RWPE2 (cell line): ENCODE measurements around the gene SMYD3.

Source experiments
- ATAC-seq: fragments of 200-7000 bp; cut with Tn5 transposase; 3 replicates; pipeline ENCODE4 v1.9.1; 2021; ENCODE audit warnings: low read depth
- DNase-seq: peaks from one replicate; pipeline ENCODE4 v3.0.0-alpha.2; 2020; ENCODE audit warnings: low spot score
- H3K27ac ChIP-seq: fragments of 450-650 bp; 2 replicates; pipeline ENCODE4 v1.5.1; 2017; ENCODE audit warnings: mild to moderate bottlenecking; ENCODE audit not compliant: poor library complexity, severe bottlenecking
- H3K27me3 ChIP-seq: fragments of 250-450 bp; sonication (Bioruptor Pico); 2 replicates; pipeline ENCODE4 v1.5.1; 2021; ENCODE audit warnings: mild to moderate bottlenecking, moderate library complexity; ENCODE audit not compliant: insufficient read depth, poor library complexity, severe bottlenecking
- H3K36me3 ChIP-seq: fragments of 250-450 bp; sonication (Bioruptor Pico); 2 replicates; pipeline ENCODE4 v1.5.1; 2020; ENCODE audit warnings: low read depth, mild to moderate bottlenecking, moderate library complexity
- H3K4me1 ChIP-seq: fragments of 250-450 bp; sonication (Bioruptor Pico); 2 replicates; pipeline ENCODE4 v1.5.1; 2021; ENCODE audit warnings: mild to moderate bottlenecking, moderate library complexity; ENCODE audit not compliant: insufficient read depth, poor library complexity, severe bottlenecking
- H3K4me3 ChIP-seq: fragments of 250-450 bp; sonication (Bioruptor Pico); 2 replicates; pipeline ENCODE4 v1.5.1; 2021; ENCODE audit warnings: mild to moderate bottlenecking, moderate library complexity; ENCODE audit not compliant: severe bottlenecking
- H3K9me3 ChIP-seq: fragments of 250-450 bp; sonication (Bioruptor Pico); 2 replicates; pipeline ENCODE4 v1.5.1; 2021; ENCODE audit warnings: mild to moderate bottlenecking, moderate library complexity; ENCODE audit not compliant: severe bottlenecking
- TF ChIP-seq, protein P1 (sequence below): fragments of 450-650 bp; IDR thresholded peaks from one replicate; pipeline ENCODE4 v1.5.1; 2017; ENCODE audit warnings: mild to moderate bottlenecking, moderate library complexity; ENCODE audit not compliant: poor library complexity, severe bottlenecking

SMYD3 gene

GRCh38 chr1:246081856-246082668 lies 425.0 kb downstream of the SMYD3 start:
- no peaks in the 10 kb centered on the region for H3K36me3 ChIP-seq
- no peaks in the 10 kb centered on the region for H3K27me3 ChIP-seq
- H3K4me1 ChIP-seq = no peaks in the 10 kb centered on the region
- no peak overlapping the region for H3K27ac ChIP-seq
- TF ChIP-seq, protein P1, sequence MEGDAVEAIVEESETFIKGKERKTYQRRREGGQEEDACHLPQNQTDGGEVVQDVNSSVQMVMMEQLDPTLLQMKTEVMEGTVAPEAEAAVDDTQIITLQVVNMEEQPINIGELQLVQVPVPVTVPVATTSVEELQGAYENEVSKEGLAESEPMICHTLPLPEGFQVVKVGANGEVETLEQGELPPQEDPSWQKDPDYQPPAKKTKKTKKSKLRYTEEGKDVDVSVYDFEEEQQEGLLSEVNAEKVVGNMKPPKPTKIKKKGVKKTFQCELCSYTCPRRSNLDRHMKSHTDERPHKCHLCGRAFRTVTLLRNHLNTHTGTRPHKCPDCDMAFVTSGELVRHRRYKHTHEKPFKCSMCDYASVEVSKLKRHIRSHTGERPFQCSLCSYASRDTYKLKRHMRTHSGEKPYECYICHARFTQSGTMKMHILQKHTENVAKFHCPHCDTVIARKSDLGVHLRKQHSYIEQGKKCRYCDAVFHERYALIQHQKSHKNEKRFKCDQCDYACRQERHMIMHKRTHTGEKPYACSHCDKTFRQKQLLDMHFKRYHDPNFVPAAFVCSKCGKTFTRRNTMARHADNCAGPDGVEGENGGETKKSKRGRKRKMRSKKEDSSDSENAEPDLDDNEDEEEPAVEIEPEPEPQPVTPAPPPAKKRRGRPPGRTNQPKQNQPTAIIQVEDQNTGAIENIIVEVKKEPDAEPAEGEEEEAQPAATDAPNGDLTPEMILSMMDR = no peak
- ATAC-seq = no peak
- no peaks in the 10 kb centered on the region for H3K9me3 ChIP-seq
- H3K4me3 ChIP-seq = no peak overlapping the region
- no peak for DNase-seq

- no peak overlapping the region for H3K4me3 ChIP-seq
- no peaks in the 10 kb centered on the region for H3K9me3 ChIP-seq
- ATAC-seq (no peak), DNase-seq (no peak)
- H3K27ac ChIP-seq = no peak overlapping the region
- no peaks in the 10 kb centered on the region for H3K4me1 ChIP-seq
- no peaks in the 10 kb centered on the region for H3K27me3 ChIP-seq
- no peaks in the 10 kb centered on the region for H3K36me3 ChIP-seq
- TF ChIP-seq, protein P1 = no peak
These were observed 425.9 kb downstream of the SMYD3 start for GRCh38 chr1:246081138-246081702.

DNA sequence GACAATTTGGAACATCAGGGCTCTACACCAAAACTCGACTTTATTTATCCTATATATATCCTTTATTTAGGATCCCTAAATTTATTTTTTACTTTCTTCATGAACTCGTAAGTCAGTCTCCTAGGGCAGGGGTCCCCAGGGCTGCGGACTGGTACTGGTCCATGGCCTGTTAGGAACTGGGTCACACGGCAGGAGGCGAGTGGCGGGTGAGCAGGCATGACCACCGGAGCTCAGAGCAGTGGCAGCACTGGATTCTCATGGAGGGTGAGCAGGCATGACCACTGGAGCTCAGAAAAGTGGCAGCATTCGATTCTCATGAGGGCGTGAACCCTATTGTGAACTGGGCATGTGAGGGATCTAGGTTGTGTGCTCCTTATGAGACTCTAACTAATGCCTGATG lies 427.0 kb downstream of the SMYD3 start:
- no peaks in the 10 kb centered on the region for H3K36me3 ChIP-seq
- H3K27me3 ChIP-seq = no peaks in the 10 kb centered on the region
- H3K27ac ChIP-seq = no peak overlapping the region
- H3K9me3 ChIP-seq = no peaks in the 10 kb centered on the region
- TF ChIP-seq, protein P1 = no peak
- ATAC-seq (no peak), DNase-seq (no peak)
- H3K4me3 ChIP-seq = no peak overlapping the region
- no peaks in the 10 kb centered on the region for H3K4me1 ChIP-seq

GRCh38 chr1:246078888-246079252 lies 428.2 kb downstream of the SMYD3 start:
- Histone ChIP-seq H3K27me3 (no peaks in the 10 kb centered on the region), H3K27ac (no peak overlapping the region), H3K4me1 (no peaks in the 10 kb centered on the region), H3K36me3 (no peaks in the 10 kb centered on the region), H3K4me3 (no peak overlapping the region), H3K9me3 (no peaks in the 10 kb centered on the region)
- ATAC-seq = no peak
- TF ChIP-seq, protein P1 = no peak
- no peak for DNase-seq
